HG02970 (cell line): ENCODE measurements around the gene LEPROT.

Experiments used
- ATAC-seq: cut with Tn5 transposase; IDR thresholded peaks from one replicate; pipeline ENCODE4 v1.9.1; 2021; ENCODE audit warnings: mild to moderate bottlenecking, moderate library complexity, moderate number of reproducible peaks; ENCODE audit not compliant: unreplicated experiment, low FRiP score

Gene LEPROT

GRCh38 chr1:65471213-65471833 lies 50.9 kb downstream of the LEPROT start:
- no peak for ATAC-seq

DNA sequence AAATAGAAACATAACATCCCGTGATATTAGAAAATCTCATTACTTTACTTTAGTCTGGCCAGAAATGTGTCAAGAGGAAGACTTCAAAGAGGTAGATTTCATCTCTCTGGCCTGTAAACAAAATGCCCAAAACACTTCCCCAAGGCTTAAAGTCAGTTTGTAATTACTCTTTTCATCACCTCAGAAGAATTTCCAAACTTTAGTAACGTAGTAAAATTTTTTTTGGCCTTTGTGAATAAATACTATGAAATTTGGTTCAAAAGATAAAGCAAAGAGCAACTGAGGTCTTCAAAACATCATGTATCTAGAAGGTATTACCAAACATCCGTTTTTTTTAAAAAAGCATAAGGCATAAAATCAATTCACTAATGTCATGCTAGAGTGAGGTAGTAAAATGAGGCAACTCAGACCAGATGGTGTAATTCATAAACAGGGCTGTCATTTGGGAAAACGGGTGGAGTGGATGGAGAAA lies 51.4 kb downstream of the LEPROT start:
- ATAC-seq = no peak

DNA sequence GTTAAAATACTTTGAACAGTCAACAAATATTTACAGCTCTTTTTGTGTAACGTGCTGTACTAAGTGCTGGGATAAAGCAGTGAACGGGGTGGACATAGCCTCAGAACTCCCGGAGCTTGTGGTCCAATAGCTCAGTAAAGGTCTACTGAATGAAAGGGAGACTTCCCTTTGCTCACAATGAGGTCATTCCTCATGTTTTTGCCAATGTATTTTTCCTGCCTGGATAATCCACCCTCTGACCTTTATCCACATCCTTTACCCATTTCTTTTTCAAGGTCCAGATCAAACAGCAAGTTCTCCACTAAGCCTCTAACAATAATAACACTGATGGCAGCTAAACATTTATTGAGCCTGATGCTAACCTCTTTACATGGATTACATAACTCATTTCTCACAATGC lies 55.9 kb downstream of the LEPROT start:
- no peak for ATAC-seq

DNA sequence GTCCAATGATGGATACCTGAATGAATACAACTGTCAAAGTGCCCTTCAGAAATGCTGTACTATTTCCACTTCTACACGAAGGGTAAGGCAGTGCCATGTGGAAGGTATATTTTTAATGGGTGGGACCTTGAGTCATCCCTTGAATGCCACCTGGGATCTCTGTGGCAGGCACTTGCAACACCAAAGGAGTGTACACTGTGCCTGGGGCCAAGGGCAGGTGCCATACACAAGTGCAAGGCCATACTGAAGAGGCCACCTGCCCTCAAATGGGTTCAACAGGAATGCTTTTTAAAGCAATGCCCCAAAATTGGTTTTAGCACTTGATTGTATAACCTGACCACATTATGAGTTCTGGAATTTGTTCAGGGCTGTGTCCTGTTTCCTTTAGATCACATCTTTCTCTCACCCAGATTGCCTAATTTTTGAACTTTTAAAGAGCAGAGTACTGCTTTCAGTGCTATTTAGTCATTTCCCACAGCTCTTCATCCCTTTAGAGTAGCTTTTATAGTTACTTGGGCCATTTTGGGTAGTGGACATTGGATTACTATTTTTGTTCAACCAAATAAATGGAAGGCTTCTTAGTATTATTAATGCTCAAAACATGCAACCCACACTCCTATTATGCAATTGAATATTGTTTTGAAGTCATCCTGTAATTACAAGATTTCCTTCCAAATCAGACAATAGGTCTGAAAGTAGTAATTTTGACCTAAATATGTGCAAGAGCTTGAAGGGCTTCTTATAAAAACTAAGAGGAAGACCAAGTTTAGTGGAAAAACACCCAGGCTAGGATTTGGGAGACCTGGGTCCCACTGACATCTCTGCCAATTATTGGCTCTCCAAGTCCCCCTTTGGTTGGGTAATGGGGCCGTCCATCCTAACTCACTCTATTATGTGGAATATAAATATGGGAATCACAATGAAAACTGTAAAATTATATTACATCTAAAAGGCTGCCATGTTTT lies 57.2 kb downstream of the LEPROT start:
- no peak for ATAC-seq

GRCh38 chr1:65478379-65479026 lies 58.0 kb downstream of the LEPROT start:
- no peak for ATAC-seq

- ATAC-seq = no peak
Observed at GRCh38 chr1:65479554-65480204, 59.2 kb downstream of the LEPROT start.

GRCh38 chr1:65480684-65481405 lies 60.4 kb downstream of the LEPROT start:
- no peak for ATAC-seq

- ATAC-seq = no peak
Observed at GRCh38 chr1:65483993-65484754, 63.7 kb downstream of the LEPROT start.
